Calu3 (cell line): ENCODE data around the gene MTUS2. TPM values are rescaled to one million over a fixed set of nuclear protein-coding genes. Genes with fewer than 3 reads are reported as not detected.

Source experiments
- BruUV-seq: library from RNA; stranded (reverse); fragments of 400-500 nt; replicated peaks from 2 replicates; lab custom pipeline; 2021; lab: Mats Ljungman, UMichigan
- CTCF ChIA-PET: fragments of 300-600 bp; sonication (Branson Sonifier 250); formaldehyde crosslinking; loops from one replicate; lab custom pipeline; 2022; ENCODE audit warnings: antibody characterized with exemption; lab: Charles Lee
- DNase-seq: peaks from one replicate; pipeline ENCODE4 v3.0.0; 2022
- H3K27ac Mint-ChIP-seq: one replicate; pipeline ENCODE4 v1.8.0; 2022; ENCODE audit warnings: mixed read lengths; ENCODE audit not compliant: unreplicated experiment
- H3K27me3 Mint-ChIP-seq: one replicate; pipeline ENCODE4 v1.8.0; 2022; ENCODE audit warnings: mixed read lengths; ENCODE audit not compliant: unreplicated experiment
- H3K36me3 Mint-ChIP-seq: one replicate; pipeline ENCODE4 v1.8.0; 2022; ENCODE audit warnings: mild to moderate bottlenecking, moderate library complexity, mixed read lengths; ENCODE audit not compliant: insufficient read depth, unreplicated experiment
- H3K4me1 Mint-ChIP-seq: one replicate; pipeline ENCODE4 v1.8.0; 2022; ENCODE audit warnings: mild to moderate bottlenecking, low read depth, mixed read lengths; ENCODE audit not compliant: unreplicated experiment
- H3K4me3 Mint-ChIP-seq: one replicate; pipeline ENCODE4 v1.8.0; 2022; ENCODE audit warnings: mild to moderate bottlenecking, low read depth, moderate library complexity, mixed read lengths; ENCODE audit not compliant: unreplicated experiment
- H3K9me3 Mint-ChIP-seq: one replicate; pipeline ENCODE4 v1.8.0; 2022; ENCODE audit warnings: low read depth, mixed read lengths; ENCODE audit not compliant: unreplicated experiment
- CTCF ChIP-seq: fragments of 200-600 bp; IDR thresholded peaks from one replicate; pipeline ENCODE4 v1.8.0; 2022; ENCODE audit warnings: antibody characterized with exemption; ENCODE audit not compliant: unreplicated experiment
- intact Hi-C: fragments of 100-400 bp; cut with micrococcal nuclease; formaldehyde crosslinking; loops from one replicate; pipeline ENCODE4 v1.10.0; 2022; ENCODE audit not compliant: unreplicated experiment
- total RNA-seq: library from RNA; stranded (reverse); gene quantifications from 2 replicates; pipeline ENCODE4 v1.2.3, GENCODE V29; 2022

The MTUS2 gene
- total RNA-seq, 1 experiment from 2014 or later = not detected

- intact Hi-C loops = no loop called here
- DNase-seq = no peak
- no peak overlapping the region for H3K27ac Mint-ChIP-seq
- no peaks in the 10 kb centered on the region for H3K36me3 Mint-ChIP-seq
- peaks cover 31% of the 10 kb centered on the region for H3K27me3 Mint-ChIP-seq
- no peak overlapping the region for H3K4me3 Mint-ChIP-seq
- no TSS peak for BruUV-seq
- no peaks in the 10 kb centered on the region for H3K4me1 Mint-ChIP-seq
- no peak for TF ChIP-seq CTCF
- H3K9me3 Mint-ChIP-seq = no peaks in the 10 kb centered on the region
- CTCF ChIA-PET = no interaction called here
Observed at GRCh38 chr13:29490561-29490885, 670.4 kb downstream of the MTUS2 start.

DNA sequence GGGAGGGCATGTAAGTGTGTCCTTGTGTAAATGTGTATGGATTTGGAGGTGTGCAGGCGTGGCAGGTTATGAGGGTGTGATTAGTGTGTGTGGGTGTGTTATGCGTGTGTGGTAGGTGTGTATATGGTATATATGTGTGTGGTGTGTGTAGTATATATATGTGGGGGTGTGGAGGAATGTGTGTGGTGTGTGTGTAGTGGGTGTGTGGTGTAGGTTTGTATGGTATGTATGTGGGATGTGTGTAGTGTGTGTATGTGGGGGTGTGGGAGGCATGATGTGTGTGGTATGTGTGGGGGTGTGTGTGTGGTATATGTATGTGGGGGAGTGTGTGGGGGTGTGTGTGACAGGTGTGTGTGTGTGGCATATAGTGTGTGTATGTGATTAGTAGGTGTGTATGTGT is 671.1 kb downstream of the MTUS2 start:
- DNase-seq = no peak
- H3K27me3 Mint-ChIP-seq = peaks cover 30% of the 10 kb centered on the region
- peaks cover 5% of the 10 kb centered on the region for H3K4me1 Mint-ChIP-seq
- no peak overlapping the region for H3K27ac Mint-ChIP-seq
- no TSS peak for BruUV-seq
- no peaks in the 10 kb centered on the region for H3K9me3 Mint-ChIP-seq
- no peaks in the 10 kb centered on the region for H3K36me3 Mint-ChIP-seq
- intact Hi-C loops = no loop called here
- H3K4me3 Mint-ChIP-seq = no peak overlapping the region
- CTCF ChIA-PET = no interaction called here
- TF ChIP-seq CTCF = no peak

DNA sequence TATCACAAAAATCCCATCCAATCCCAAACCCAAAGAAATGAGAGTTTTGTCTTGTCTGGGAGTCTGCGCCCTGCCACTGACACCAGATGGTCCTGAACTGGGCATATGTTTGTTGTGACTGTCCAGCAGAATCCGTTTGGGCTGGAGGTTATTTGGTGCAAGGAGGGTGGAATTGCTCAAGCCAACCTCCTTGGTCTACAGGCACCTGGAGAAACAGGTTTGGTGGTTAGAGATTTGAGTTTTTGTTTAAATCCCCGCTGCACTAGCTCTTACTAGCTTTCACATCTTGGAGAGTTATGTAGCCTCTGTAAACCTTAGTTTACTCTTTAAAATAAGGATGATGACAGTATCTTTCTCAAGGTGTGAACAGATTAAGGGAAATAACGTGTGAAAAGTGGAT is 673.7 kb downstream of the MTUS2 start:
- intact Hi-C loops = no loop called here
- BruUV-seq = no TSS peak
- H3K4me3 Mint-ChIP-seq = no peak overlapping the region
- H3K9me3 Mint-ChIP-seq = no peaks in the 10 kb centered on the region
- H3K27me3 Mint-ChIP-seq = peaks cover 22% of the 10 kb centered on the region
- CTCF ChIA-PET = interaction anchor here (0.7 kb wide), 1 partner anchor 10 kb away, joined by 5 read pairs; no protein-coding TSS in a partner anchor
- H3K4me1 Mint-ChIP-seq = peaks cover 11% of the 10 kb centered on the region
- no peak overlapping the region for H3K27ac Mint-ChIP-seq
- TF ChIP-seq CTCF = no peak
- DNase-seq = no peak
- H3K36me3 Mint-ChIP-seq = no peaks in the 10 kb centered on the region

GRCh38 chr13:29494520-29494919 is 674.4 kb downstream of the MTUS2 start:
- Mint-ChIP-seq H3K4me1 (peaks cover 11% of the 10 kb centered on the region), H3K27me3 (peaks cover 22% of the 10 kb centered on the region), H3K36me3 (no peaks in the 10 kb centered on the region), H3K9me3 (no peaks in the 10 kb centered on the region), H3K4me3 (no peak overlapping the region), H3K27ac (no peak overlapping the region)
- intact Hi-C loops = no loop called here
- TF ChIP-seq CTCF = no peak
- no TSS peak for BruUV-seq
- no peak for DNase-seq
- CTCF ChIA-PET = no interaction called here
